HT1080 (cell line): Measurements from ENCODE around the gene HYAL4. TPM values are rescaled to one million over a fixed set of nuclear protein-coding genes. Genes with fewer than 3 reads are reported as not detected.
A peak's percentile ranks its signal among the peaks of the same experiment; 100 is the strongest.
"Not testable (repeated sequence)": the region's sequence is repeated elsewhere in the genome, so short reads cannot be mapped to it uniquely, and the experiment has no call there.

ENCODE experiments used
- DNase-seq: peaks from one replicate; pipeline ENCODE4 v3.0.0-alpha.2; 2015; ENCODE audit warnings: low read depth
- total RNA-seq: library from RNA; depleted of rRNA; stranded (reverse); fragments of >200 nt; shearing (Covaris generic); gene quantifications from 2 replicates; pipeline ENCODE4 v1.2.3, GENCODE V29; 2014

HYAL4 gene
- total RNA-seq, 1 experiment from 2014 or later, result 0.13 TPM

GRCh38 chr7:123846217-123846891 lies 1.4 kb downstream of the HYAL4 start:
- peak; percentile 56 for DNase-seq

GRCh38 chr7:123847868-123848267 lies 2.9 kb downstream of the HYAL4 start:
- DNase-seq, result no peak

- no peak for DNase-seq
These were observed 4.9 kb downstream of the HYAL4 start for GRCh38 chr7:123849855-123850254.

- not testable (repeated sequence) for DNase-seq
These were observed 6.4 kb downstream of the HYAL4 start for GRCh38 chr7:123851404-123851803.

GRCh38 chr7:123854291-123854690 lies 9.3 kb downstream of the HYAL4 start:
- DNase-seq, result not testable (repeated sequence)

- DNase-seq, result not testable (repeated sequence)
These were observed 11.5 kb downstream of the HYAL4 start for GRCh38 chr7:123856428-123856827.

GRCh38 chr7:123860848-123861247 lies 15.9 kb downstream of the HYAL4 start:
- DNase-seq, result no peak

- DNase-seq, result no peak
These were observed 17.8 kb downstream of the HYAL4 start for GRCh38 chr7:123862775-123863174.

- DNase-seq, result no peak
These were observed 18.5 kb downstream of the HYAL4 start for GRCh38 chr7:123863461-123863860.

GRCh38 chr7:123864012-123864411 lies 19.0 kb downstream of the HYAL4 start:
- no peak for DNase-seq

- no peak for DNase-seq
These were observed 19.5 kb downstream of the HYAL4 start for GRCh38 chr7:123864436-123864835.

- DNase-seq, result no peak
These were observed 20.0 kb downstream of the HYAL4 start for GRCh38 chr7:123864966-123865365.

- peak; percentile 56 for DNase-seq
These were observed 20.6 kb downstream of the HYAL4 start for GRCh38 chr7:123865517-123866117.

- no peak for DNase-seq
These were observed 22.3 kb downstream of the HYAL4 start for GRCh38 chr7:123867225-123867624.

GRCh38 chr7:123871998-123872867 lies 27.3 kb downstream of the HYAL4 start:
- peak; percentile 44 for DNase-seq

- DNase-seq, result no peak
These were observed 27.9 kb downstream of the HYAL4 start for GRCh38 chr7:123872908-123873307.

- no peak for DNase-seq
These were observed 31.7 kb downstream of the HYAL4 start for GRCh38 chr7:123876557-123877256.

- DNase-seq, result no peak
These were observed 34.7 kb downstream of the HYAL4 start for GRCh38 chr7:123879628-123880027.

GRCh38 chr7:123881300-123881699 lies 36.3 kb downstream of the HYAL4 start:
- DNase-seq, result no peak

- DNase-seq, result no peak
These were observed 38.2 kb downstream of the HYAL4 start for GRCh38 chr7:123883154-123883553.

GRCh38 chr7:123888192-123888591 lies 43.2 kb downstream of the HYAL4 start:
- DNase-seq, result no peak

- DNase-seq, result not testable (repeated sequence)
These were observed 49.8 kb downstream of the HYAL4 start for GRCh38 chr7:123894753-123895152.
